AG09319 (cell line): Measurements from ENCODE around the gene PLPP7.
"Not testable (repeated sequence)": the region's sequence is repeated elsewhere in the genome, so short reads cannot be mapped to it uniquely, and the experiment has no call there.

Experiments
- DNase-seq: peaks from one replicate; pipeline ENCODE4 v3.0.0-alpha.2; 2010; ENCODE audit warnings: low read depth; ENCODE audit errors: extremely low read depth
- CTCF ChIP-seq: IDR thresholded peaks from 2 replicates; pipeline ENCODE4 v1.5.1; 2011; ENCODE audit warnings: low read depth, mild to moderate bottlenecking, inconsistent platforms, low read length, moderate library complexity

Gene PLPP7

GRCh38 chr9:131260751-131261452 lies 28.6 kb upstream of the PLPP7 start:
- DNase-seq, result no peak
- no peak for TF ChIP-seq CTCF

DNA sequence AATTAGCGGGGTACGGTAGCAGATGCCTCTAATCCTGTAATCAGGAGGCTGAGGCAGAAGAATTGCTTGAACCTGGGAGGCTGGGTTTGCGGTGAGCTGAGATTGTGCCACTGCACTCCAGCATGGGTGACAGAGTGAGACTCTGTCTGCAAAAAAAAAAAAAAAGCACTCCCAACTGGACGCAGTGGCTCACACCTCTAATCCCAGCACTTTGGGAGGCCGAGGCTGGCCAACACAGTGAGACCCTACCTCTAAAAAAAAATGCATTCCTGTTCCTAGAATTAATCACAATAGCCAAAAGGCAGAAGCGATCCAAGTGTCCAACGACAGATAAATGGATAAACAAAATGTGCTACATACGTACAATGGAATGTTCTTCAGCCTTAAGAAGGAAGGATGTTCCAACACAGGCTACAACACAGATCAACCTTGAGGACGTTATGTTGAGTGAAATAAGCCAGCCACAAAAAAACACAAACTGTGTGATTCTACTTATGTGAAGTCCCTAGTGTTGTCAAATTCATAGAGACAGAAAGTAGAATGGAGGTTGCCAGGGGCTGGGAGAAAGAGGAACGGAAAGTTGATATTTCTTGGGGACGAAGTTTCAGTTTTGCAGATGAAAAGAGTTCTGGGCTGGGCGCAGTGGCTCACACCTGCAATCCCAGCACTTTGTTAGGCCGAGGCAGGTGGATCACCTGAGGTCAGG lies 27.0 kb upstream of the PLPP7 start:
- no peak for TF ChIP-seq CTCF
- no peak for DNase-seq

GRCh38 chr9:131263033-131263343 lies 26.5 kb upstream of the PLPP7 start:
- not testable (repeated sequence) for DNase-seq

DNA sequence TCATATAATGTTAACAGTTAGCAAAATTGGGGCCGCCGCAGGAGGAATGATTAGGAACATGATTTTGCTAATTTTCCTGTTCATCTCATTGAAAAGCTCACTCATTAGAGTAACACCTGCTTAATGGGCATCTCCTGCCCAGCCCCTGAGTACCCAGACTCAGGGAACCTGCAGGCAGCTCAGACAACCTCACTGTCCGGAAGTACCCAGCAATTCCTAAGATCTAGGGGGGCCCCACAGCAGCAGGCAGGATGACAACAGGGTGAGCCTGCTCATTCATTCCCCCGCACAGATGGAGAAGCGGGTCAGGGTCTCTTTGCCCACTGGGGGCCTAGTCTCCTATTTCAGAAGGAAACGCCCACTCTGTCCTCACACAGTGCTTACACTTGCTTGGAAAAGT lies 25.8 kb upstream of the PLPP7 start:
- no peak for DNase-seq

GRCh38 chr9:131264231-131264630 lies 25.3 kb upstream of the PLPP7 start:
- TF ChIP-seq CTCF, result no peak

More for the DNA sequence above, 25.8 kb upstream of the PLPP7 start:
- no peak for TF ChIP-seq CTCF

DNA sequence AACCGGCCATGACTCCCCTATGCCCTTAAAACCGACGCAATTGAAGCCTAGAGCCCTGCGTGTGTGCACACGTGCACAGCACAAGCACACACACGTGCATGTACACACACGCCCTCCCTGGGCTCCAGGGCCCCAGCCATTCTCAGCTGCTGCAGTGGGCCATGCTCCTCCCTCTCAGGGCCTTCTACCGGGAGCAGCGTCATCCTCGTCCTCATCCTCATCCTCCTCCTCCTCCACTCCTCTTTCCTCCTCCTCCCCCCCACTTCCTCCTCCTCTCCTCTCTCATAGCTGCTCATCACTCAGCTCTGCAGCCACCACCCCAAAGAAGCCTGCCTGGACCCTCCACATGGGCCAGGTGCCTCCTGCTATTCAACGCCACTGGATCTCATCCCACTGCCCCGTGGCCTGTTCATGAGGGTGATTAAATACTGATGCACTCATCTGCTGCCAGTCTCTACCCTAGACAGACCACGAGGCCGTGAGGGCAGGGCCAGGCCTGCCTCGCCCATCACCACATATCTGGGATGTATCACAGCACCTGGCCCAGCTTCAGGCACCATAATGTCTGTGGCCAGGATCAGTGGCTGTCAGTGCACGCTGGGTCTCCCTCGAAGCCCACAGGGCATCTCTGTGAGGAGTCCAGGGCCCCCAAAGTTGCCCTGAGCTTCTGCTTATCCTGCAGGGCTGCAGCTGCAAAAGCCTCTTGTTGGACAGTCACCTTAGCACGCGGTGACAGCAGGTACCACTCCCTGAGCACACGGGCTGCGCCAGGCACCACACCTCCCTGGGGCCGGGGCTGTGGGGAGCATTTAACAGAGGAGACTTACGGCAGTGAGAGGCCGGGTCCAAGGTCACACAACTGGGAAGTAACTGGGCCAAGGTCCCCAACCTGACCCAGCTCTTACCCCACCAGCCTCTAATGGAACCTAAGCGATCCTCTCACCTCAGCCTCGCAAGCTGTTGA lies 23.0 kb upstream of the PLPP7 start:
- TF ChIP-seq CTCF, result no peak
- no peak for DNase-seq

More at GRCh38 chr9:131264231-131264630, 25.3 kb upstream of the PLPP7 start:
- DNase-seq, result no peak

DNA sequence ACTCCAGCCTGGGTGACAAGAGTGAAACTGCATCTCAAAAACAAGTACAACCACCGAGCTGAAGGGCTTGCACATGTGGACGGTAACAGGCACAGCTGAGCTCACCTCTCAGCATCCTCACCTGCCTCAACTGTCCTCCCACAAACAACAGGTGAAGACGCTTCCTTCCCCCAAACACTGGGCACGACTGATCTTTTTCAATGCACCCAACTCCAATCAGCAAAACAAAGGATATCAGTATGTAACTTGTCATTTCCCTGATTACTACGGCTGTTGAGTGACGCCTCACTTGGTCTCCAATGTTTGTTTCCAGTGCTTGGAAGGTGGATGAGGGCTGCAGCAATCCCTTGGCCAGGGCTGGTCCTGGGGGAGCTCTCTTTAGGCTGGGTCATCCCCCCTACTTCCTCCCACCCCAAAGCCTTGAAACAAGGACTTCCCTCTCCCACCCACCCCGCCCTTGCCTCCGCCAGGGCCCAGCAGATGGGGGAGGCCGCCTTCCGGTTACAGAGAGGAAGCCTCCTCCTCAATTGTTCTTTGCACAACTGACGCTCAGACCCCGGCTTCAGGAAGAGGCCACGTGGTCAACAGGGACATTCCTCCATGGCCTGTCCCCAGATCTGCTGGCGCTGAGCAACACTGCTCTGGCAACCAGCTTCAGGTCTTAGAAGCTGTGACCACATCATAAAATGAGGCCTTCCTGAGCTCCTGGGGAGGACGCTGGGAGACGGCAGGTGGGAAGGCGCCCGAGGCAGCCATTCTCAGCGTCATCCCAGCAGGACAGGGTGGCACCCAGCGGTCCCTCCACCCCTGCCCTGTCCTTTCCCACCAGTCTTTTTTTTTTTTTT lies 19.1 kb upstream of the PLPP7 start:
- no peak for DNase-seq
- TF ChIP-seq CTCF, result no peak

DNA sequence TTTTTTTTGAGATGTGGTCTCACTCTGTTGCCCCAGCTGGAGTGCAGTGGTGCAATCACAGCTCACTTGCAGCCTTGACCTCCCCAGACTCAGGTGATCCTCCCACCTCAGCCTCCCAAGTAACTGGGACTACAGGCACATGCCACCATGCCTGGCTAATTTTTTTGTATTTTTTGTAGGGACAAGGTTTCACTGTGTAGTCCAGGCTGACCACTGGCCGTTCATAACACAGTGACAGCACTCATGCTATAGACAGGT lies 18.6 kb upstream of the PLPP7 start:
- not testable (repeated sequence) for DNase-seq
